HCT116 (cell line): ENCODE results near the gene BAD. TPM values are rescaled to one million over a fixed set of nuclear protein-coding genes. Genes with fewer than 3 reads are reported as not detected.

Experiments
- ATAC-seq: fragments of 200-7000 bp; cut with Tn5 transposase; 2 replicates; pipeline ENCODE4 v1.9.1; 2020; ENCODE audit warnings: mild to moderate bottlenecking, moderate library complexity
- BruUV-seq: library from RNA; stranded (reverse); fragments of 400-500 nt; replicated peaks from 2 replicates; lab custom pipeline; 2021; lab: Mats Ljungman, UMichigan
- CTCF ChIA-PET: fragments of 300-600 bp; sonication (Branson Sonifier 250); formaldehyde crosslinking; loops from one replicate; lab custom pipeline; 2021; ENCODE audit warnings: antibody characterized with exemption; lab: Charles Lee
- POLR2A ChIA-PET: fragments of 300-600, 350-600 bp; sonication (Branson Sonifier 250); formaldehyde crosslinking; loops from one replicate; lab custom pipeline; 2021; ENCODE audit warnings: antibody characterized with exemption; lab: Charles Lee
- RAD21 ChIA-PET, 2 experiments: fragments of 300-600 bp; sonication (Branson Sonifier 250); formaldehyde crosslinking; loops; one replicate each; lab custom pipeline; 2023; ENCODE audit warnings: low total read pairs in 2 of 2; ENCODE audit not compliant: uncharacterized antibody in 2 of 2, unreplicated experiment in 2 of 2, low non-redundant PET in 1 of 2; lab: Charles Lee
- DNase-seq: peaks from one replicate; pipeline ENCODE4 v3.0.0-alpha.2; 2010; ENCODE audit warnings: low read depth, low spot score
- H2AFZ ChIP-seq: fragments of 200-600 bp; shearing (Covaris generic), sonication (generic); 2 replicates; pipeline ENCODE4 v1.6.1; 2017; ENCODE audit warnings: low read depth, mixed run types, mixed read lengths, antibody characterized with exemption, low read length; ENCODE audit not compliant: poor library complexity, severe bottlenecking
- H3K27ac ChIP-seq: 2 replicates; pipeline ENCODE4 v1.5.1; 2012; ENCODE audit warnings: low read depth, low read length
- H3K27me3 ChIP-seq: fragments of 200-600 bp; sonication (generic); 2 replicates; pipeline ENCODE4 v1.6.1; 2016; ENCODE audit warnings: mixed run types, low read length, mixed read lengths; ENCODE audit not compliant: insufficient read depth
- H3K36me3 ChIP-seq, 2 experiments: fragments of 200-500 bp in 1 of 2; fragments of 200-600 bp in 1 of 2; sonication (Bioruptor generic) in 1 of 2; sonication (generic) in 1 of 2; 2 replicates each; pipeline versions ENCODE4 v1.5.1 to v1.6.1; 2014 to 2016; ENCODE audit warnings: low read length in 2 of 2, inconsistent platforms in 1 of 2, mixed read lengths in 1 of 2, mixed run types in 1 of 2; ENCODE audit not compliant: insufficient read depth in 2 of 2, control insufficient read depth in 1 of 2
- H3K4me1 ChIP-seq, 2 experiments: fragments of 200-600 bp in 1 of 2; sonication (generic) in 1 of 2; 2 replicates each; pipeline versions ENCODE4 v1.5.1 to v1.6.1; 2012 to 2017; ENCODE audit warnings: low read length in 2 of 2, inconsistent platforms in 1 of 2, mild to moderate bottlenecking in 1 of 2, mixed read lengths in 1 of 2, mixed run types in 1 of 2, moderate library complexity in 1 of 2; ENCODE audit not compliant: insufficient read depth in 2 of 2, control insufficient read depth in 1 of 2
- H3K4me2 ChIP-seq: fragments of 200-600 bp; sonication (generic); 2 replicates; pipeline ENCODE4 v1.6.1; 2017; ENCODE audit warnings: mixed run types, low read length, mixed read lengths
- H3K4me3 ChIP-seq, 2 experiments: fragments of 200-600 bp in 1 of 2; sonication (generic) in 1 of 2; replicated peaks in 1 of 2; 2 replicates each; pipeline ENCODE4 v1.5.1; 2011 to 2016; ENCODE audit warnings: low read length in 2 of 2, control low read depth in 1 of 2, low read depth in 1 of 2, mild to moderate bottlenecking in 1 of 2, mixed read lengths in 1 of 2, mixed run types in 1 of 2
- H3K79me2 ChIP-seq: fragments of 200-600 bp; sonication (generic); 2 replicates; pipeline ENCODE4 v1.6.1; 2017; ENCODE audit warnings: mild to moderate bottlenecking, mixed run types, low read length, moderate library complexity, mixed read lengths; ENCODE audit not compliant: insufficient read depth
- H3K9ac ChIP-seq: fragments of 200-600 bp; sonication (generic); 2 replicates; pipeline ENCODE4 v1.6.1; 2016; ENCODE audit warnings: low read length, mixed read lengths
- H3K9me2 ChIP-seq: fragments of 200-600 bp; sonication (generic), shearing (Covaris generic); 2 replicates; pipeline ENCODE4 v1.6.1; 2017; ENCODE audit warnings: mixed run types, mild to moderate bottlenecking, moderate library complexity; ENCODE audit not compliant: insufficient read depth
- H3K9me3 ChIP-seq, 2 experiments: fragments of 200-500 bp in 1 of 2; fragments of 200-600 bp in 1 of 2; sonication (Bioruptor generic) in 1 of 2; sonication (generic) in 1 of 2; 2 replicates each; pipeline ENCODE4 v1.6.1; 2014 to 2017; ENCODE audit warnings: low read length in 2 of 2, mixed read lengths in 2 of 2, inconsistent platforms in 1 of 2, low read depth in 1 of 2, mild to moderate bottlenecking in 1 of 2, mixed run types in 1 of 2, moderate library complexity in 1 of 2; ENCODE audit not compliant: control insufficient read depth in 1 of 2, insufficient read depth in 1 of 2
- H4K20me1 ChIP-seq: fragments of 200-600 bp; sonication (generic), shearing (Covaris generic); 2 replicates; pipeline ENCODE4 v1.6.1; 2017; ENCODE audit warnings: mixed run types, mild to moderate bottlenecking, moderate library complexity; ENCODE audit not compliant: insufficient read depth
- ATF3 ChIP-seq: IDR thresholded peaks from 2 replicates; pipeline ENCODE4 v1.6.1; 2012
- CBX3 ChIP-seq: IDR thresholded peaks from 2 replicates; pipeline ENCODE4 v1.6.1; 2012; ENCODE audit warnings: low read depth
- EGR1 ChIP-seq: IDR thresholded peaks from 2 replicates; pipeline ENCODE4 v1.6.1; 2012; ENCODE audit warnings: low read depth
- ELF1 ChIP-seq: IDR thresholded peaks from 2 replicates; pipeline ENCODE4 v1.6.1; 2012; ENCODE audit warnings: low read depth, borderline replicate concordance
- EZH2 ChIP-seq: fragments of 200-600 bp; sonication (generic); IDR thresholded peaks from 2 replicates; pipeline ENCODE4 v1.6.1; 2017; ENCODE audit warnings: antibody characterized with exemption, mixed run types
- EZH2phosphoT487 ChIP-seq: fragments of 200-600 bp; IDR thresholded peaks from 2 replicates; pipeline ENCODE4 v1.6.1; 2018; ENCODE audit warnings: antibody characterized with exemption, borderline replicate concordance
- FOSL1 ChIP-seq: IDR thresholded peaks from 2 replicates; pipeline ENCODE4 v1.6.1; 2012; ENCODE audit warnings: low read depth
- JUND ChIP-seq: IDR thresholded peaks from 2 replicates; pipeline ENCODE4 v1.6.1; 2012
- POLR2A ChIP-seq: IDR thresholded peaks from 2 replicates; pipeline ENCODE4 v1.7.0; 2011; ENCODE audit warnings: borderline replicate concordance; ENCODE audit not compliant: insufficient read depth, insufficient read length; ENCODE audit errors: extremely low read depth
- RAD21 ChIP-seq: IDR thresholded peaks from 2 replicates; pipeline ENCODE4 v1.6.1; 2012; ENCODE audit warnings: low read depth, mild to moderate bottlenecking
- REST ChIP-seq: IDR thresholded peaks from 2 replicates; pipeline ENCODE4 v1.6.1; 2012; ENCODE audit warnings: low read depth
- SP1 ChIP-seq: IDR thresholded peaks from 2 replicates; pipeline ENCODE4 v1.6.1; 2012; ENCODE audit warnings: low read depth
- SRF ChIP-seq: IDR thresholded peaks from 2 replicates; pipeline ENCODE4 v1.6.1; 2012; ENCODE audit warnings: low read depth
- TCF7L2 ChIP-seq: IDR thresholded peaks from 2 replicates; pipeline ENCODE4 v1.7.0; 2011; ENCODE audit warnings: borderline replicate concordance, inconsistent platforms; ENCODE audit not compliant: insufficient read depth, insufficient read length; ENCODE audit errors: extremely low read depth
- ZFX ChIP-seq: fragments of 450-650 bp; IDR thresholded peaks from 2 replicates; pipeline ENCODE4 v1.6.1; 2017
- ZNF274 ChIP-seq: fragments of 200-500 bp; sonication (Bioruptor generic); IDR thresholded peaks from 2 replicates; pipeline ENCODE4 v1.6.1; 2014; ENCODE audit warnings: mild to moderate bottlenecking, low read depth, low read length, inconsistent platforms
- intact Hi-C: fragments of 100-400 bp; cut with micrococcal nuclease; formaldehyde crosslinking; loops from 2 replicates; pipeline ENCODE4 v1.10.0; 2022
- total RNA-seq: library from RNA; stranded (reverse); gene quantifications from one replicate; pipeline ENCODE4 v1.2.1, GENCODE V29; 2021; ENCODE audit not compliant: unreplicated experiment
- TF ChIP-seq, protein P1 (sequence below): IDR thresholded peaks from 2 replicates; pipeline ENCODE4 v1.6.1; 2011; ENCODE audit warnings: mild to moderate bottlenecking, low read length, moderate library complexity; ENCODE audit not compliant: insufficient replicate concordance; ENCODE audit errors: extremely low read depth
- TF ChIP-seq, protein P2 (sequence below), 3 experiments: fragments of 200-600 bp in 1 of 3; sonication (generic) in 1 of 3; IDR thresholded peaks in 2 of 3; conservative IDR thresholded peaks in 1 of 3; 2 replicates each; pipeline ENCODE4 v1.5.1; 2012 to 2017; ENCODE audit warnings: low read depth in 2 of 3, low read length in 2 of 3, antibody characterized with exemption in 1 of 3, borderline replicate concordance in 1 of 3, control low read depth in 1 of 3, mild to moderate bottlenecking in 1 of 3, mixed read lengths in 1 of 3, mixed run types in 1 of 3, moderate library complexity in 1 of 3; ENCODE audit not compliant: insufficient read depth in 1 of 3

BAD gene
- total RNA-seq, 1 experiment from 2014 or later: 51.9 TPM

- no peak for DNase-seq
- Histone ChIP-seq H3K4me3 (no peak overlapping the region), H3K4me1 (peaks cover 13 to 30% of the 10 kb centered on the region in 2 experiments), H3K27me3 (no peaks in the 10 kb centered on the region), H4K20me1 (no peaks in the 10 kb centered on the region), H3K4me2 (no peak overlapping the region; the same call in 1 of the 2 replicates), H3K9me2 (no peaks in the 10 kb centered on the region), H3K9me3 (no peaks in the 10 kb centered on the region), H3K79me2 (peaks cover 41% of the 10 kb centered on the region), H2AFZ (no peak overlapping the region), H3K9ac (no peak overlapping the region), H3K27ac (peak overlapping the region; percentile 45; the same call in 1 of the 2 replicates), H3K36me3 (peaks cover 27 to 45% of the 10 kb centered on the region in 2 experiments; a peak in 3 of 4 replicates)
- TF ChIP-seq RAD21: no peak
- no peak for TF ChIP-seq ZNF274
- TF ChIP-seq, protein P1, sequence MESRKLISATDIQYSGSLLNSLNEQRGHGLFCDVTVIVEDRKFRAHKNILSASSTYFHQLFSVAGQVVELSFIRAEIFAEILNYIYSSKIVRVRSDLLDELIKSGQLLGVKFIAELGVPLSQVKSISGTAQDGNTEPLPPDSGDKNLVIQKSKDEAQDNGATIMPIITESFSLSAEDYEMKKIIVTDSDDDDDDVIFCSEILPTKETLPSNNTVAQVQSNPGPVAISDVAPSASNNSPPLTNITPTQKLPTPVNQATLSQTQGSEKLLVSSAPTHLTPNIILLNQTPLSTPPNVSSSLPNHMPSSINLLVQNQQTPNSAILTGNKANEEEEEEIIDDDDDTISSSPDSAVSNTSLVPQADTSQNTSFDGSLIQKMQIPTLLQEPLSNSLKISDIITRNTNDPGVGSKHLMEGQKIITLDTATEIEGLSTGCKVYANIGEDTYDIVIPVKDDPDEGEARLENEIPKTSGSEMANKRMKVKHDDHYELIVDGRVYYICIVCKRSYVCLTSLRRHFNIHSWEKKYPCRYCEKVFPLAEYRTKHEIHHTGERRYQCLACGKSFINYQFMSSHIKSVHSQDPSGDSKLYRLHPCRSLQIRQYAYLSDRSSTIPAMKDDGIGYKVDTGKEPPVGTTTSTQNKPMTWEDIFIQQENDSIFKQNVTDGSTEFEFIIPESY: no peak
- TF ChIP-seq EZH2: no peak
- no peak for TF ChIP-seq JUND
- no peak for TF ChIP-seq ATF3
- no peak for TF ChIP-seq SP1
- no peak for TF ChIP-seq ELF1
- TF ChIP-seq EGR1: no peak
- no peak for TF ChIP-seq REST
- no peak for TF ChIP-seq SRF
- no peak for TF ChIP-seq FOSL1
- TF ChIP-seq ZFX: no peak
- TF ChIP-seq TCF7L2: no peak
- TF ChIP-seq POLR2A: no peak
- TF ChIP-seq CBX3: no peak
- TF ChIP-seq, protein P2, sequence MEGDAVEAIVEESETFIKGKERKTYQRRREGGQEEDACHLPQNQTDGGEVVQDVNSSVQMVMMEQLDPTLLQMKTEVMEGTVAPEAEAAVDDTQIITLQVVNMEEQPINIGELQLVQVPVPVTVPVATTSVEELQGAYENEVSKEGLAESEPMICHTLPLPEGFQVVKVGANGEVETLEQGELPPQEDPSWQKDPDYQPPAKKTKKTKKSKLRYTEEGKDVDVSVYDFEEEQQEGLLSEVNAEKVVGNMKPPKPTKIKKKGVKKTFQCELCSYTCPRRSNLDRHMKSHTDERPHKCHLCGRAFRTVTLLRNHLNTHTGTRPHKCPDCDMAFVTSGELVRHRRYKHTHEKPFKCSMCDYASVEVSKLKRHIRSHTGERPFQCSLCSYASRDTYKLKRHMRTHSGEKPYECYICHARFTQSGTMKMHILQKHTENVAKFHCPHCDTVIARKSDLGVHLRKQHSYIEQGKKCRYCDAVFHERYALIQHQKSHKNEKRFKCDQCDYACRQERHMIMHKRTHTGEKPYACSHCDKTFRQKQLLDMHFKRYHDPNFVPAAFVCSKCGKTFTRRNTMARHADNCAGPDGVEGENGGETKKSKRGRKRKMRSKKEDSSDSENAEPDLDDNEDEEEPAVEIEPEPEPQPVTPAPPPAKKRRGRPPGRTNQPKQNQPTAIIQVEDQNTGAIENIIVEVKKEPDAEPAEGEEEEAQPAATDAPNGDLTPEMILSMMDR (IDR thresholded peaks at IDR 0.05 in 2 of 3, conservative IDR thresholded peaks at IDR 0.05 in 1 of 3; ENCODE audit: borderline replicate concordance in 1 of 3, insufficient read depth in 1 of 3, low read depth in 2 of 3, low read length in 2 of 3): no peak
- TF ChIP-seq EZH2phosphoT487: no peak
- ChIA-PET POLR2A (no interaction called here), RAD21 (no interaction called here), CTCF (interaction anchor here (1.1 kb wide), 1 partner anchor 48 kb away, joined by 3 read pairs; no protein-coding TSS in a partner anchor)
- no TSS peak for BruUV-seq
- intact Hi-C loops: no loop called here
- no peak for ATAC-seq
Observed at GRCh38 chr11:64256300-64256699, 28.2 kb downstream of the BAD start.
